GM20000 (cell line): ENCODE results near the gene TRAF3IP3.

Experiments
- DNase-seq: peaks from one replicate; pipeline ENCODE4 v3.0.0; 2012; ENCODE audit warnings: low spot score
- CTCF ChIP-seq: IDR thresholded peaks from 2 replicates; pipeline ENCODE4 v1.5.1; 2012; ENCODE audit warnings: mild to moderate bottlenecking, control low read depth; ENCODE audit errors: extremely low read depth, missing control alignments

The TRAF3IP3 gene

GRCh38 chr1:209756615-209757445 lies 977 bp downstream of the TRAF3IP3 start:
- DNase-seq, result peak; percentile 32
- no peak for TF ChIP-seq CTCF

- DNase-seq, result no peak
- TF ChIP-seq CTCF, result no peak
Observed at GRCh38 chr1:209758400-209758799, 2.5 kb downstream of the TRAF3IP3 start.

- no peak for DNase-seq
- no peak for TF ChIP-seq CTCF
Observed at GRCh38 chr1:209759829-209760359, 4.0 kb downstream of the TRAF3IP3 start.

GRCh38 chr1:209761011-209761635 lies 5.3 kb downstream of the TRAF3IP3 start:
- TF ChIP-seq CTCF, result no peak
- no peak for DNase-seq

GRCh38 chr1:209766051-209766450 lies 10.2 kb downstream of the TRAF3IP3 start:
- DNase-seq, result no peak
- TF ChIP-seq CTCF, result no peak

GRCh38 chr1:209767096-209767495 lies 11.2 kb downstream of the TRAF3IP3 start:
- DNase-seq, result no peak
- TF ChIP-seq CTCF, result no peak

GRCh38 chr1:209767706-209768105 lies 11.9 kb downstream of the TRAF3IP3 start:
- no peak for DNase-seq
- no peak for TF ChIP-seq CTCF
